Right atrium auricular region (tissue), 2 donors: ENCODE results near the gene WDR5. TPM values are rescaled to one million over a fixed set of nuclear protein-coding genes. Genes with fewer than 3 reads are reported as not detected.

ENCODE experiments used
- DNase-seq: peaks from one replicate; pipeline ENCODE4 v3.0.0-alpha.2; 2019; ENCODE audit warnings: low spot score
- H3K27ac ChIP-seq, 2 donors: fragments of 200-600 bp; sonication (generic); 1 replicate in 1 of 2; 2 replicates in 1 of 2; pipeline ENCODE4 v1.5.1; 2016 to 2019
- H3K27me3 ChIP-seq, 2 donors: fragments of 200-600 bp; sonication (generic); one replicate each; pipeline versions ENCODE4 v1.5.1 to v1.6.0; 2017 to 2019
- H3K36me3 ChIP-seq: fragments of 200-600 bp; sonication (generic); one replicate; pipeline ENCODE4 v1.5.1; 2016
- H3K4me1 ChIP-seq, 2 donors: fragments of 200-600 bp; sonication (generic); one replicate each; pipeline versions ENCODE4 v1.5.1 to v1.6.0; 2017 to 2019
- H3K4me3 ChIP-seq, 2 donors: fragments of 200-600 bp; sonication (generic); 1 replicate in 1 of 2; 2 replicates in 1 of 2; pipeline ENCODE4 v1.5.1; 2017 to 2019; ENCODE audit warnings: mild to moderate bottlenecking in 1 of 2, moderate library complexity in 1 of 2
- H3K9me3 ChIP-seq, 2 donors: fragments of 200-600 bp; sonication (generic); one replicate each; pipeline ENCODE4 v1.5.1; 2019
- CTCF ChIP-seq, 2 donors: fragments of 200-600 bp; sonication (generic); IDR thresholded peaks; one replicate each; pipeline ENCODE4 v1.5.1; 2019; ENCODE audit warnings: antibody characterized with exemption in 2 of 2
- total RNA-seq, 2 donors: library from RNA; depleted of rRNA; stranded (reverse); fragments of >200 nt; gene quantifications; one replicate each; pipeline ENCODE4 v1.1.0, GENCODE V29; 2016

The WDR5 gene
- total RNA-seq, 2 donors from 2014 or later = 14.1 to 17.5 TPM

GRCh38 chr9:134136996-134137299, 1.1 kb downstream of the WDR5 start:
- no peak overlapping the region for H3K27ac ChIP-seq
- peak overlapping the region; percentile 88 to 98 for H3K4me3 ChIP-seq
- TF ChIP-seq CTCF (IDR thresholded peaks at IDR 0.05) = no peak
- H3K36me3 ChIP-seq = peaks cover 23% of the 10 kb centered on the region
- no peaks in the 10 kb centered on the region for H3K9me3 ChIP-seq
- H3K4me1 ChIP-seq = peaks cover 0 to 45% of the 10 kb centered on the region in 2 donors
- H3K27me3 ChIP-seq = no peaks in the 10 kb centered on the region
- DNase-seq = no peak

GRCh38 chr9:134138292-134138691, 2.4 kb downstream of the WDR5 start:
- peaks cover 37% of the 10 kb centered on the region for H3K36me3 ChIP-seq
- no peak overlapping the region for H3K27ac ChIP-seq
- no peak for DNase-seq
- no peak for TF ChIP-seq CTCF (IDR thresholded peaks at IDR 0.05)
- no peaks in the 10 kb centered on the region for H3K9me3 ChIP-seq
- H3K4me3 ChIP-seq = no peak overlapping the region
- peaks cover 0 to 45% of the 10 kb centered on the region in 2 donors for H3K4me1 ChIP-seq
- H3K27me3 ChIP-seq = no peaks in the 10 kb centered on the region

DNA sequence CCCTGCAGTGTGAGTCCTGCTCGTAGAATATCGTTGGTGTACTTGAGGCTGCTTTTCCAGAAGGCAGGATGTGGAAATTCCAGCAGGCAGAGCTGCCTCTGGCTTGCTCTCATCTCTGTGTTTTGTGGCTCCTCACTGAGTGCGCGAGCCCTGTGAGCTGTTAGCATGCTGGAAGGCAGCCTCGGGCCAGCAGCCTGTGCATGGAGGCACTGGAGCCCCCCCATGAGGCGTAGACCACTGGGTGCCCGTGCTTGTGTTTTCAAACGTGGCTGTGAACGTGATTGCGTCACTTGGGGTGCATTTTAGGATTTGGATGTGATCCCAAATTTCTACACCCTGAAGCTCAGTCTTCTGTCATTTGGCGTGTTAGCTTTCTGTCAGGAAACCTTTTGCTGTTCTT, 3.2 kb downstream of the WDR5 start:
- Histone ChIP-seq H3K9me3 (no peaks in the 10 kb centered on the region), H3K4me1 (peaks cover 0 to 43% of the 10 kb centered on the region in 2 donors), H3K27ac (no peak overlapping the region), H3K36me3 (peaks cover 45% of the 10 kb centered on the region), H3K4me3 (no peak overlapping the region), H3K27me3 (no peaks in the 10 kb centered on the region)
- no peak for DNase-seq
- TF ChIP-seq CTCF (IDR thresholded peaks at IDR 0.05) = no peak

DNA sequence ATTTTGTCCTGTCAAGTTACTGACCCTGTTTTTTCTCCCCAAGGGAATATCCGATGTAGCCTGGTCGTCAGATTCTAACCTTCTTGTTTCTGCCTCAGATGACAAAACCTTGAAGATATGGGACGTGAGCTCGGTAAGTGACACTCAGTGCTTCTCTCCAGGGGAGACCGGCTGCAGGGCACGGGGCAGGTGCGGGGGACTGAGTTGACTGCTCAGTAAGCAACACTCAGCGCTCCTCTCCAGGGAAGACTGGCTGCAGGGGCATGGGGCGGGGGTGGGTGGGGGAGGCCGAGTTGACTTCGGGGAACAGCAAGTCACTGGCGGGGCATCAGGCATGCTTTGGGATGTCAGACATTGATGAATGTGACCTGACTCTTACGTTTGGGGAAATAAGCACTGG, 6.0 kb downstream of the WDR5 start:
- no peak for DNase-seq
- Histone ChIP-seq H3K27me3 (no peaks in the 10 kb centered on the region), H3K9me3 (no peaks in the 10 kb centered on the region), H3K4me1 (peaks cover 0 to 27% of the 10 kb centered on the region in 2 donors), H3K4me3 (no peak overlapping the region), H3K36me3 (peaks cover 60% of the 10 kb centered on the region), H3K27ac (no peak overlapping the region)
- no peak for TF ChIP-seq CTCF (IDR thresholded peaks at IDR 0.05)

GRCh38 chr9:134144801-134145200, 8.9 kb downstream of the WDR5 start:
- Histone ChIP-seq H3K27me3 (no peaks in the 10 kb centered on the region), H3K4me3 (no peak overlapping the region), H3K4me1 (no peaks in the 10 kb centered on the region), H3K9me3 (no peaks in the 10 kb centered on the region), H3K36me3 (peaks cover 76% of the 10 kb centered on the region), H3K27ac (no peak overlapping the region)
- no peak for DNase-seq
- no peak for TF ChIP-seq CTCF (IDR thresholded peaks at IDR 0.05)

DNA sequence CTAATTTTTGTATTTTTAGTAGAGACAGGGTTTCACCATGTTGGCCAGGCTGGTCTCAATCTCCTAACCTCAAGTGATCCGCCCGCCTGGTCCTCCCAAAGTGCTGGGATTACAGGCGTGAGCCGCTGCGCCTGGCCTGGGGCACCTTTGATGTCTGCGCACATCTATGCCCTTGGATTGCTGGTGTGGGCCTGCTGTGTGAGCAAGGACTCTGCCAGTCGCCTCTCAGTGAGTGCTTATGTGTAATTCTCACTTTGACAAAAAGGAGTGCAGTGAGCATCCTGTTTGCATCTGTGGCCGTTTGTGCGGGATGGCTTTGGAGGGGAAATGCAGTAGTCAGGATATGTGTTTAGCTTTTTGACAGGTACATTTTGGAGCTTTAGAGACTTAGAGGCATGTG, 9.4 kb downstream of the WDR5 start:
- no peak for TF ChIP-seq CTCF (IDR thresholded peaks at IDR 0.05)
- no peaks in the 10 kb centered on the region for H3K9me3 ChIP-seq
- no peaks in the 10 kb centered on the region for H3K27me3 ChIP-seq
- no peak overlapping the region for H3K27ac ChIP-seq
- H3K4me3 ChIP-seq = no peak overlapping the region
- peaks cover 76% of the 10 kb centered on the region for H3K36me3 ChIP-seq
- no peak for DNase-seq
- H3K4me1 ChIP-seq = no peaks in the 10 kb centered on the region
